ENCODE data around the gene OR2L5. TPM values are rescaled to one million over a fixed set of nuclear protein-coding genes. Genes with fewer than 3 reads are reported as not detected.

OR2L5 gene
- polyA plus RNA-seq, 1 donor from 2014 or later, result not detected

DNA sequence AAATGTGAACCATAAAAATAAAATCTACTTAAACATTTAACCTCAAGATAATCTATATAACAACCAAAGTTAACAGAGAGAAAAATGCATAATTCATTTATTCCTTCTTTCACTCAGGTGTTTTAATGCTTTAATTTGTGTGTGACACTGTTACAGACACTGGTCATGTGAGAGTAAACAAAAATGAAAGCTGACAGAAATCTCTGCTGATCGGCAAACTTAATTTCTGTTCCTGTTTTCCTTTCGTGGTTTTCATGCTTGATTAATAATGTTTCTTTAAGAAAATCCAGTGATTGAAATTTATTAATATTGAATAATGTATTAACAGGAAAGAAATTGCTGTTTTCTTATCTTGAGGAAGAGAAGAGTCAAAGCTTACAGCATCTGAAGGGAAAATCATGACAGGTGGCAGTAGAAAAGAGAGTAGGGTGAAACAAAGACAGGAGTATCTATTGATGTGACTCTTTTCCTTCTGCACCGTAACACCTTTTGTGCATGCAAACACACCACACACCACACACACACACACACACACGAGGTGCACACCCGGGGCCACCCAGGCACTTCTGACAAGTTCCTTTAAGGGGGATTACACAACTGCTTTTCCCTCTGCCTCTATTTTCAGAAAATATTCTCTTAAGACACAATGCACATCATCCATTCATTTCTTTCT is 46.8 kb upstream of the OR2L5 start:
- Histone ChIP-seq H3K27ac (ENCODE audit: low read length) (no peak overlapping the region), H3K27me3 (ENCODE audit: insufficient read depth, low read depth, low read length) (no peaks in the 10 kb centered on the region), H3K9me2 (ENCODE audit: insufficient read depth, low read length) (no peaks in the 10 kb centered on the region), H3K4me3 (ENCODE audit: low read length) (no peak overlapping the region), H3K9me3 (ENCODE audit: low read length) (no peaks in the 10 kb centered on the region), H4K20me1 (ENCODE audit: insufficient read depth) (no peaks in the 10 kb centered on the region), H3K79me2 (replicated peaks; ENCODE audit: insufficient read depth, low read length) (no peaks in the 10 kb centered on the region), H3K36me3 (ENCODE audit: insufficient read depth, low read length) (no peaks in the 10 kb centered on the region), H3F3A (ENCODE audit: insufficient read depth, low read length, poor library complexity, severe bottlenecking) (no peaks in the 10 kb centered on the region), H3K9ac (ENCODE audit: low read length) (no peak overlapping the region), H3K4me2 (ENCODE audit: low read length) (no peak overlapping the region), H2AFZ (ENCODE audit: low read depth, low read length) (no peak overlapping the region)
- TF ChIP-seq SMC3 (conservative IDR thresholded peaks at IDR 0.05; ENCODE audit: poor library complexity) (no peak), EZH2 (IDR thresholded peaks at IDR 0.05; ENCODE audit: borderline replicate concordance, insufficient read depth, low read length, poor library complexity, severe bottlenecking) (no peak), MXI1 (conservative IDR thresholded peaks at IDR 0.05; ENCODE audit: poor library complexity, severe bottlenecking) (no peak), REST (IDR thresholded peaks at IDR 0.05; ENCODE audit: borderline replicate concordance) (no peak), EP300 (conservative IDR thresholded peaks at IDR 0.05; ENCODE audit: poor library complexity, severe bottlenecking) (no peak), POLR2AphosphoS5 (IDR thresholded peaks at IDR 0.05) (no peak)

GRCh38 chr1:247992986-247993385 is 20.5 kb upstream of the OR2L5 start:
- H3K9me2 ChIP-seq (ENCODE audit: insufficient read depth, low read length), result no peaks in the 10 kb centered on the region
- no peaks in the 10 kb centered on the region for H4K20me1 ChIP-seq (ENCODE audit: insufficient read depth)
- H3K27me3 ChIP-seq (ENCODE audit: insufficient read depth, low read depth, low read length), result no peaks in the 10 kb centered on the region
- no peak overlapping the region for H3K27ac ChIP-seq (ENCODE audit: low read length)
- H3K4me2 ChIP-seq (ENCODE audit: low read length), result no peak overlapping the region
- no peaks in the 10 kb centered on the region for H3K9me3 ChIP-seq (ENCODE audit: low read length)
- TF ChIP-seq MXI1 (conservative IDR thresholded peaks at IDR 0.05; ENCODE audit: poor library complexity, severe bottlenecking), result no peak
- TF ChIP-seq TAF1 (IDR thresholded peaks at IDR 0.05; ENCODE audit: low read depth), result no peak
- no peak for TF ChIP-seq EZH2 (IDR thresholded peaks at IDR 0.05; ENCODE audit: borderline replicate concordance, insufficient read depth, low read length, poor library complexity, severe bottlenecking)
- TF ChIP-seq REST (IDR thresholded peaks at IDR 0.05; ENCODE audit: borderline replicate concordance), result no peak
- TF ChIP-seq POLR2AphosphoS5 (IDR thresholded peaks at IDR 0.05), result no peak
- no peak for TF ChIP-seq EP300 (conservative IDR thresholded peaks at IDR 0.05; ENCODE audit: poor library complexity, severe bottlenecking)
- TF ChIP-seq CTCF (IDR thresholded peaks at IDR 0.05; ENCODE audit: poor library complexity, severe bottlenecking), result no peak
- TF ChIP-seq RAD21 (conservative IDR thresholded peaks at IDR 0.05), result no peak
- no peak for TF ChIP-seq SMC3 (conservative IDR thresholded peaks at IDR 0.05; ENCODE audit: poor library complexity)
- no peak overlapping the region for H3K9ac ChIP-seq (ENCODE audit: low read length)
- H3K79me2 ChIP-seq (replicated peaks; ENCODE audit: insufficient read depth, low read length), result no peaks in the 10 kb centered on the region
- no peaks in the 10 kb centered on the region for H3K36me3 ChIP-seq (ENCODE audit: insufficient read depth, low read length)
- H3K4me3 ChIP-seq (ENCODE audit: low read length), result no peak overlapping the region
- H2AFZ ChIP-seq (ENCODE audit: low read depth, low read length), result no peak overlapping the region
- H3F3A ChIP-seq (ENCODE audit: insufficient read depth, low read length, poor library complexity, severe bottlenecking), result no peaks in the 10 kb centered on the region
